Progenitor cell of endocrine pancreas (in vitro differentiated cells): ENCODE measurements around the gene MAGEB1. TPM values are rescaled to one million over a fixed set of nuclear protein-coding genes. Genes with fewer than 3 reads are reported as not detected.

Experiments
- DNase-seq: peaks from one replicate; pipeline ENCODE4 v3.0.0; 2021; ENCODE audit warnings: low spot score; ENCODE audit not compliant: unreplicated experiment
- H3K27ac Mint-ChIP-seq: 2 replicates; pipeline ENCODE4 v1.8.0; 2021; ENCODE audit warnings: mild to moderate bottlenecking, moderate library complexity, mixed read lengths
- H3K27me3 Mint-ChIP-seq: 2 replicates; pipeline ENCODE4 v1.8.0; 2021; ENCODE audit warnings: mixed read lengths
- H3K36me3 Mint-ChIP-seq: 2 replicates; pipeline ENCODE4 v1.8.0; 2022; ENCODE audit warnings: mixed read lengths; ENCODE audit not compliant: insufficient read depth
- H3K4me1 Mint-ChIP-seq: 2 replicates; pipeline ENCODE4 v1.8.0; 2021; ENCODE audit warnings: low read depth, mixed read lengths
- H3K4me3 Mint-ChIP-seq: 2 replicates; pipeline ENCODE4 v1.8.0; 2021; ENCODE audit warnings: low read depth, mild to moderate bottlenecking, moderate library complexity, mixed read lengths
- H3K9me3 Mint-ChIP-seq: 2 replicates; pipeline ENCODE4 v1.8.0; 2021; ENCODE audit warnings: low read depth, mixed read lengths
- total RNA-seq: library from RNA; stranded (reverse); gene quantifications from 2 replicates; pipeline ENCODE4 v1.2.1, GENCODE V29; 2021
- TF ChIP-seq, protein P1 (sequence below): fragments of 200-600 bp; sonication (generic); IDR thresholded peaks from one replicate; pipeline ENCODE4 v1.5.0; 2021; ENCODE audit warnings: antibody characterized with exemption, mild to moderate bottlenecking; ENCODE audit not compliant: unreplicated experiment

MAGEB1 gene
- total RNA-seq, 1 donor from 2014 or later, result not detected

DNA sequence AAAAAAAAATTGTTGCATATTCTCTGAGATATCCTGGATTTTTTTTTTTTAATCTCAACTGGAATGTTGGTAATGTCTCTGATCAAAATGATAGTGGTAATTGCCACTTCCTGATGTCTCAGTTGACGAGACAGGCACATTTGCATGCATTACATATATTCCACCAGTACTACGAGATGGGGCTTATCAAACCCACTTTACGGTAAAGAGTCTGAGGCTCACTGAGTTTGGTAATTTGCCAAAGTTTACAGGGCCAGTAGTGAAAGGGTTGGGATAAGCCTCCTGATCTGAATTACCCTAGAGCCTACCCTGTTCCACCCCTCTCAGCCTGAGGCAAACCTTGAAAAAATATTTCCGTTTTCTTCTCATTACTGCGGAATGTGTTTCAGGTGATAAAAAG lies 26.3 kb upstream of the MAGEB1 start:
- Mint-ChIP-seq H3K4me1 (no peaks in the 10 kb centered on the region), H3K9me3 (no peaks in the 10 kb centered on the region)

DNA sequence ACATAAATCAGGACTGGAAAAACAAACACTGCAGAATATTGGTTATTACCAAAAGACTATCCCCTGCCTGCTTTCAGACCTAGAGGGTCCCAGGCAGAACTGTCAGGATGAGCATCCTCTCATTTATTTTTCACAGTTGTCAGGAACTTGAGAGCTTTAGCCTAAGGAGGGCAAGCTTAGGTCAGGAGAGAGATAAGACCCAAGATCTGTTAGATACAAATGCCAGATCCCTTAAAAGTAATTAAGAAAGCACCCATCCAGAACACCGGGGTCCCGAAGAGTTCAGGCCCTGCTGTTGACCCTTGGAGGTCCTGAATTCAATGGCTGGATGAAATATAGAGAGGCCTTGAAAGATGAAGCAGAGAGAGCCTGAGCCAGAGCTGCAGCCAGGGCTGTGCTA lies 22.4 kb upstream of the MAGEB1 start:
- no peak for DNase-seq
- Mint-ChIP-seq H3K4me1 (no peaks in the 10 kb centered on the region), H3K27me3 (no peaks in the 10 kb centered on the region), H3K9me3 (no peaks in the 10 kb centered on the region), H3K4me3 (no peak overlapping the region), H3K27ac (no peak overlapping the region), H3K36me3 (no peaks in the 10 kb centered on the region)
- TF ChIP-seq, protein P1, sequence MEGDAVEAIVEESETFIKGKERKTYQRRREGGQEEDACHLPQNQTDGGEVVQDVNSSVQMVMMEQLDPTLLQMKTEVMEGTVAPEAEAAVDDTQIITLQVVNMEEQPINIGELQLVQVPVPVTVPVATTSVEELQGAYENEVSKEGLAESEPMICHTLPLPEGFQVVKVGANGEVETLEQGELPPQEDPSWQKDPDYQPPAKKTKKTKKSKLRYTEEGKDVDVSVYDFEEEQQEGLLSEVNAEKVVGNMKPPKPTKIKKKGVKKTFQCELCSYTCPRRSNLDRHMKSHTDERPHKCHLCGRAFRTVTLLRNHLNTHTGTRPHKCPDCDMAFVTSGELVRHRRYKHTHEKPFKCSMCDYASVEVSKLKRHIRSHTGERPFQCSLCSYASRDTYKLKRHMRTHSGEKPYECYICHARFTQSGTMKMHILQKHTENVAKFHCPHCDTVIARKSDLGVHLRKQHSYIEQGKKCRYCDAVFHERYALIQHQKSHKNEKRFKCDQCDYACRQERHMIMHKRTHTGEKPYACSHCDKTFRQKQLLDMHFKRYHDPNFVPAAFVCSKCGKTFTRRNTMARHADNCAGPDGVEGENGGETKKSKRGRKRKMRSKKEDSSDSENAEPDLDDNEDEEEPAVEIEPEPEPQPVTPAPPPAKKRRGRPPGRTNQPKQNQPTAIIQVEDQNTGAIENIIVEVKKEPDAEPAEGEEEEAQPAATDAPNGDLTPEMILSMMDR, result no peak

More for the DNA sequence above, 26.3 kb upstream of the MAGEB1 start:
- no peak overlapping the region for H3K27ac Mint-ChIP-seq
- no peaks in the 10 kb centered on the region for H3K36me3 Mint-ChIP-seq
- no peak overlapping the region for H3K4me3 Mint-ChIP-seq
- TF ChIP-seq, protein P1, result no peak
- H3K27me3 Mint-ChIP-seq, result no peaks in the 10 kb centered on the region
- DNase-seq, result no peak

DNA sequence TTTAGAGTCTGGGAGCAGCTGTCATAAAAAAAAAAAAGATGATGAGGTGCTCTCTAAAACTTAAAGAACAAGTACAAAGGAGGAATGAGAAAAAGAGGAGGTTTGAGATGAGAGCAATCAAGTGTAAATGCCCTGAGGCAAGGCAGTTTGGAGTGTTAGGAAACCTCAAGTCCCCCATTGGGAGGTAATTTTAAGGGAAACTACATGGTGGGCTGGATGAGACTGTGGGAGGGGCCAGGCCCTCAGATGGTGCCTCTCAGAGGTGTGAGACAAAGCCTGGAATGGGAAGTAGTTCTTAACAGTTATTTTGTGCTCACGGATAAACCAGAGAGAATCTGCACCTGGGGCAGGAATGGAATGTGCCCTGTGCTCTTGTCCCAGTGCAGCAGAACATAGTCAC lies 18.4 kb upstream of the MAGEB1 start:
- Mint-ChIP-seq H3K36me3 (no peaks in the 10 kb centered on the region), H3K27ac (no peak overlapping the region), H3K27me3 (no peaks in the 10 kb centered on the region), H3K4me3 (no peak overlapping the region), H3K9me3 (no peaks in the 10 kb centered on the region), H3K4me1 (no peaks in the 10 kb centered on the region)
- no peak for DNase-seq
- TF ChIP-seq, protein P1, result no peak

DNA sequence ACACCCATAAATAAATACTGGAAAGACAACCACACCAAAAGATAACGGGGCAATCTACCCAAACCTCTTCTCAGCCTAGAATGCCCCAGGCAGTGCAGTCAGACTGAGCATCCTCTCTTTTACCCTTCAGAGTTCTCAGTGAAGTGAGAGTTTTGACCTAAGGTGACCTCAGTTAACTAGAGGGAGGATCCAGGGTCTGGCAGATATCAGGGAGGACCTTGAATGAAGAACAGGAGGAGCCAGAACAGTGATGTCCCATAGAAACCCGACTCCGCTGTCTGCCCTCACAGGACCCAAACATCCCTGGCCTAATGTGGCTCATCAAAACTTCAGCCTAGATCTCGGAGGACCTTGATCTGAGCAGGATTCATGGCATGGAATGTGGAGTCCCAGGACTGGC lies 16.6 kb upstream of the MAGEB1 start, which contains the start of gene MAGEB3:
Gene MAGEB3, plus strand, starts transcription at position 263 of the 400 bp plus-strand sequence. CDS start 5,268 bp downstream, outside the sequence.
- DNase-seq, result no peak
- H3K27ac Mint-ChIP-seq, result no peak within 1 kb of the TSS
- no peaks in the 10 kb centered on the region for H3K9me3 Mint-ChIP-seq
- TF ChIP-seq, protein P1, result no peak
- H3K4me1 Mint-ChIP-seq, result no peaks in the 10 kb centered on the region
- no peaks in the 10 kb centered on the region for H3K27me3 Mint-ChIP-seq
- no peak within 1 kb of the TSS for H3K4me3 Mint-ChIP-seq
- no peaks in the 10 kb centered on the region for H3K36me3 Mint-ChIP-seq

GRCh38 chrX:30241724-30242415 lies 5.1 kb upstream of the MAGEB1 start, which contains the start of gene MAGEB4:
Gene MAGEB4 (plus strand): TSS chrX:30242000. CDS start chrX:30242136, 136 bp downstream.
- DNase-seq, result no peak
- Mint-ChIP-seq H3K27ac (no peak within 1 kb of the TSS), H3K27me3 (peaks cover 2% of the 10 kb centered on the region), H3K4me3 (no peak within 1 kb of the TSS), H3K4me1 (peaks cover 2% of the 10 kb centered on the region), H3K9me3 (no peaks in the 10 kb centered on the region), H3K36me3 (no peaks in the 10 kb centered on the region)
- TF ChIP-seq, protein P1, result no peak
